ENCODE results near the gene UBR4. TPM values are rescaled to one million over a fixed set of nuclear protein-coding genes. Genes with fewer than 3 reads are reported as not detected.

Gene UBR4
- total RNA-seq, 2 donors from 2014 or later = 209 to 275 TPM

DNA sequence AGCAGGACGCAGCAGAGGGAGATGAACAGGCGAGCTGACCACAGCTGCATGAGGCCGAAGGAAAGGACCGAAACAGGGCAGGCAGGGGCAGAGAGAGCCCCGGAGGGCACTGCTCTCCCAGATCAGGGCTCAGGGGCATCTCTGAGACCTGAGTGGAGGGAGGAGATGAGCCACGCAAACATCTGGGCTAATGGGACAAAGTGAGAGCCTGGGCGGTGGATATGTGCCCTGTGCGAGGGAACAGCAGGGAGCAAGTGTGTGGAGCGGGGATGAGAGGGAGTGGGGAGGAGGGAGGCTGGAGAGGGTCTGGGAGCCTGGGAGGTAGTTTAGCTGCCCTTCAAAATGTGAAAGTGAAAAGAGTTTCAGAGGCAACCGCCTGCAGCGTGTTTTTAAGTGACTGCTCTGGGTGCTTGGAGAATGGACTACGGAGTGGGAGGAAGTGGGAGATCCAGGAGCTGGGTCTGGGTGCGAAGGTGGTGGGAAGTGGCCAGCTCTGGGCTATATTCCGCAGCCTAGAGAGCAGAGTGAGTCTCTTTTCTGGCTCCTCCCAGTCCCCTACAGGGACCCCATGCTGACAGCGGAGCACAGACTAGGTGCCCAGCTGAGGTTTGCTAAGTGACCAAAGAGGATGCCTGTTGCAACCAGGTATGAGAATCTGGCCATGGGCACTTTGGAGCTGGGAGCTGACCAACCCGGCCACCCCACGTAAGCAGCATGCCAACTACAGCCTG lies 139.0 kb downstream of the UBR4 start:
- Mint-ChIP-seq H3K27ac (peak overlapping the region in 1 of 2 donors; percentile 67), H3K36me3 (peaks cover 11% of the 10 kb centered on the region), H3K4me3 (no peak overlapping the region), H3K27me3 (peaks cover 0 to 5% of the 10 kb centered on the region in 2 donors), H3K4me1 (ENCODE audit: low read depth in 2 of 2) (peaks cover 13 to 14% of the 10 kb centered on the region in 2 donors), H3K9me3 (no peaks in the 10 kb centered on the region)
- ATAC-seq (no peak), DNase-seq (ENCODE audit: low spot score) (no peak)

DNA sequence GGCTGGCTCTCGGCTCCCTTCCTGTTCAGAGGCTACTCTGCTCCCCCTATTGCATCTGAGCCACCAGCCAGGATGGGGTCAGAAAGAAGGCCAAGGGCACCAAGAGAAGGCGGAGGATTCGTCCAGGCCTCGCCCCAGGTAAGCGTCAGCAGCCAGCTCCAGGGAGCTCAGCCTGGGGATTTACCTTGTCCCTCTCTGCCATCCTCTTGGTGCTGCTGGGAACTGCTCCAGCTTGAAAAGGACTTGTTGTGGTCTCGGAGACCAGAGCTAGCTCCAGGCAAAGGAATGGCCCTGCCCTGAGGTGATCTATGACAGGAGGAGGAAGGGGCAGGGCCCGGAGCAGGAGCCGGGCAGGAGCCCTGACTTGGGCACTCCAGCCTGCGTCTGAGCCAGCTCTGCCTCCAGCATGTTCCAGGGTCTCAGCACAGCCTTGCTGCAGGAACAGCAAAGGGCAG lies 139.8 kb downstream of the UBR4 start:
- ATAC-seq (no peak), DNase-seq (ENCODE audit: low spot score) (no peak)
- peaks cover 8 to 9% of the 10 kb centered on the region in 2 donors for H3K4me1 Mint-ChIP-seq (ENCODE audit: low read depth in 2 of 2)
- H3K36me3 Mint-ChIP-seq = peaks cover 6% of the 10 kb centered on the region
- H3K27ac Mint-ChIP-seq = peak overlapping the region in 1 of 2 donors; percentile 67
- no peak overlapping the region for H3K4me3 Mint-ChIP-seq
- no peaks in the 10 kb centered on the region for H3K9me3 Mint-ChIP-seq
- H3K27me3 Mint-ChIP-seq = peaks cover 0 to 5% of the 10 kb centered on the region in 2 donors

DNA sequence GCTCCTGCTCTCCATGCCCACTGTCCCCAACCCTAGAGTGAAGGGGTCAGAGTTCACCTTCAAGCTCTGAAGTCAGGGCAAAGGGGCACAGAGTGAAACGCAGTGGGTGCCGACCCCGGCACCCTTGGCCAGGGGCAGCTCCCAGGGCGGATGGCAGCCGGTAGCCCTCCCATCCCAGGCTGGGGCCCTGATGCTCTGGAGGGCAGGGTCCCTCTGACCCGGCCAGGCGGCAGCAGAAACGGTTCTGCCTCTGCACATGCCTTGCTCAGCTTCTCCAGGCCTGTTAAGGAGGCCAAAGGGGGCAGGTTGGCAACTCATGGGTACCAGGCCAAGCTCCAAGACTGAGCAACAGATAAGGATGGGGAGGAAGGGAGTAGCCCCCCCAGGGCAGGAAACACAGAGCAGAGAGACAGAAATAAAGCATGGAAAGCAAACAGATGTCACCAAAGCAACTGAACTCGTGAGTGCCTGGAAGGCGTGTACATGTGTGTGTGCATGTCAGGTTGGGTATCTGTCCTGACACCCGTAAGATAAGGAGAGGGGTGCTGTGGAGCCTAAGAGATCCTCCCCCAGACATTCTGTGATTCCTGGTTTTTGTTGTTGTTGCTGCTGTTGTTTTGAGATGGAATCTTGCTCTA lies 141.3 kb downstream of the UBR4 start:
- H3K27me3 Mint-ChIP-seq = peaks cover 0 to 5% of the 10 kb centered on the region in 2 donors
- H3K4me1 Mint-ChIP-seq (ENCODE audit: low read depth in 2 of 2) = peaks cover 0 to 3% of the 10 kb centered on the region in 2 donors
- no peaks in the 10 kb centered on the region for H3K36me3 Mint-ChIP-seq
- ATAC-seq = no peak
- H3K4me3 Mint-ChIP-seq = no peak overlapping the region
- no peaks in the 10 kb centered on the region for H3K9me3 Mint-ChIP-seq
- H3K27ac Mint-ChIP-seq = no peak overlapping the region
- no peak for DNase-seq (ENCODE audit: low spot score)

DNA sequence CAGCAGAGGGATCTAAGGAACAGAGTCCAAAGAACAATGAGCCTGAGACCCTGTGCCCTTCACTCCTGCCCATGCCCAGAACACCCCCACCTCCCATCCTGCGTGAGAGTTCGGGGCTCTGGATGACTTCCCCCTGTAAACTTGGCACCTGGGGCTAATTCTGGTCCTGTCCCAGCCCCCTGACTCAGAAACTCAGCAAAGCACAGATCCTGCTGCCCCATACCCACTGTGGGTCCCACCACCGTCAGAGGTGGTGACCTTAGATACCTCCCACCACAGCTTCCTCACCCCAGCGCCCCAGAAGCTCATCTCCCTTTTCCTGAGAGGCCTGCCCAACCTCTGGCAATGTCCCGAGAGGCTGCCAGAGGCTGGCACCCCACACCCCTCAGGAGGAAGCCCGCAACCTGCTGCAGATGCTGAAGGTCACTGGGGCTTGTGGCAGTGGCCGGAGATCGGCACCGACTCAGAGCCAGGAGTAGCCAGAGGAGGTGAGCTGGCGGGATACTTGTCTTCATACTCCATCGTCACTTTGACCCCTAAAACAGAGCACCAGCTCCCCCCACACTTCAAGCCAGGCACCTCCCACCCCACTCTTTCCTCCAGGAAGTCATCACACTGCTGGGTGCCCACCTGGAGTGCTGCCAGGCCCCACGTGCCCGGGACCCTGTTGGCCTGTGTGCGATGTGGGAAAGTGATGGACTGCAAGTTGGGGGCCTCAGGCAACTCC lies 142.0 kb downstream of the UBR4 start:
- DNase-seq (ENCODE audit: low spot score) (no peak), ATAC-seq (no peak)
- peaks cover 0 to 3% of the 10 kb centered on the region in 2 donors for H3K4me1 Mint-ChIP-seq (ENCODE audit: low read depth in 2 of 2)
- no peaks in the 10 kb centered on the region for H3K36me3 Mint-ChIP-seq
- peaks cover 0 to 5% of the 10 kb centered on the region in 2 donors for H3K27me3 Mint-ChIP-seq
- no peak overlapping the region for H3K4me3 Mint-ChIP-seq
- no peak overlapping the region for H3K27ac Mint-ChIP-seq
- no peaks in the 10 kb centered on the region for H3K9me3 Mint-ChIP-seq

DNA sequence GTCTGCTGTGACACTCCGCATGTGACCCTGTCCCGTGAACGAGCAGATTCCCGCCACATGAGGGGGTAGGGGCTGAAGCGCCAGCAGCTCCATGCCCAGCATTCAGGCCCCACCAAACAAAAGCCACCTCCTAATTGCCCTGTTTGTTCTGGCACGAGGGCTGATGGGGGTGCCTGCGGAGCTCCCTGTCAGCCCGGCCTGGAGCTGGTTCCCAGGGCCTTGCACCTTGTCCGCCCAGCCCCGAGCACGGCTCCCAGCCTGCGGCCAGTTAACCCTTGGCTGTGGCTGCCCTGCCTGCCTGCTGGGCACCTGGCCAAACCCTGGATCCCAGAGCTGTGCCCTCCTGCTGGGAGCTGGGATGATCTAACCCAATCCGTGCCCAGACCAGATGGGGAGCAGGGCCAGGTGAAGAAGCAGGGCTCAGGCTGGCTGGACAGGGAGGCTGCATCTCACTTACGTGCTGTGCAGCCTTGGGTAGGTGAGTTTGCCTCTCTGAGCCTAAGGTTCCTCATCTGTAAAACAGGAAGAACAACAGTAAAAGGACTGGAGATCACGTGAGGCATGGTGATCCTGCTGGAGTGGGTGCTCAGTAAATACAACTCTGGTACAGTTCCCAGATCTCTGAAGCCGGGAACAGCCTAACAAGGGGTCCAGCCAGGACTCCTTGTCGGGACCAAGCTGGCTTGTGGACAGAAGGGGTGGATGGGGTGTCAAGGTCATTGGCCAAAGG lies 142.7 kb downstream of the UBR4 start:
- Mint-ChIP-seq H3K36me3 (no peaks in the 10 kb centered on the region), H3K4me3 (no peak overlapping the region), H3K4me1 (ENCODE audit: low read depth in 2 of 2) (peaks cover 0 to 3% of the 10 kb centered on the region in 2 donors), H3K27me3 (peaks cover 0 to 5% of the 10 kb centered on the region in 2 donors), H3K9me3 (no peaks in the 10 kb centered on the region), H3K27ac (no peak overlapping the region)
- no peak for DNase-seq (ENCODE audit: low spot score)
- no peak for ATAC-seq

DNA sequence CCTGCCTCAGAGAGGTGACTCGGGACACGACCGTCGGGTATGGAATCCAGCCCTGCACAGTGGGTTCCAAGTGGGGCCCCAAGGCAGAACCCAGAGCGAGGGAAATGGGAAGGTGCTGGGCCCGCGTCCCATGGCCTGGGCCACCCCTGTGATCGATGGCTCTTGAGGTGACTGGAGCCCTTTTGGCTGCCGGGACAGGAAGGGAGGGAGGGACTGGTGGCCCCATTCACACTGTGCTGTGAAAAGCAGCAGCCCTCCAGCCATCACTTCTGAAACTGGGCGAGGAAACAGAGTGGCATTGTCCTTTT lies 143.2 kb downstream of the UBR4 start:
- H3K27ac Mint-ChIP-seq = no peak overlapping the region
- DNase-seq (ENCODE audit: low spot score) (no peak), ATAC-seq (no peak)
- H3K4me1 Mint-ChIP-seq (ENCODE audit: low read depth in 2 of 2) = peaks cover 0 to 3% of the 10 kb centered on the region in 2 donors
- peaks cover 0 to 5% of the 10 kb centered on the region in 2 donors for H3K27me3 Mint-ChIP-seq
- no peaks in the 10 kb centered on the region for H3K9me3 Mint-ChIP-seq
- no peak overlapping the region for H3K4me3 Mint-ChIP-seq
- H3K36me3 Mint-ChIP-seq = no peaks in the 10 kb centered on the region

DNA sequence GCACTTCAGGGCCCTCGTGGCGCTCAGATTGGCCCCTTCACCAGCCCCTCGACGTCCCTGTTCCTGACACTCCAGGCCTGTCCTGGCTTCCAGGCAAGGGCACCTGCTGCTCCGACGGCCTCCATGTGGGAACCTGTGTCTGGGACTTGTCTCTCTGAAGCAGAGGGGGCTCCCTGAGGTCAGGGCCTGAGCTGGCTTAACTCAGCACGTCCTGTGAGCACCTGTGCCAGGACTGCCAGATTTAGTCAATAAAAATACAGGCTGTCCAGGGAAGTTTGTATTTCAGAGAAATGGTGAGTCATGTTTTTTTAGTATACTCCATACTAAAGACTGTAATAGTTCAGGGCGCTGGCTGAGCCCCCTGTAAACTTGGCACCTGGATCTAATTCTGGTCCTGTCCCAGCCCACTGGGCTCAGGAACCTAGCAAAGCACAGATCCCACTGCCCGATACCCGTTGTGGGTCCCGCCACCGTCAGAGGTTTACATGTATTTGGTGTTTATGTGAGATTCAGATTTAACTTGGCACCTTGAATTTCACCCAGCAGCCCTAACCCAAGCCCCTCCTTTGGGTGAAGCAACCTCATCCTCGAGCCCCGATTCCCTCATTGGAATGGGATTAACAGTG lies 143.7 kb downstream of the UBR4 start:
- Mint-ChIP-seq H3K27me3 (peaks cover 0 to 5% of the 10 kb centered on the region in 2 donors), H3K9me3 (peaks cover 1% of the 10 kb centered on the region), H3K27ac (no peak overlapping the region), H3K4me3 (no peak overlapping the region), H3K4me1 (ENCODE audit: low read depth in 2 of 2) (peaks cover 3 to 5% of the 10 kb centered on the region in 2 donors), H3K36me3 (peaks cover 3% of the 10 kb centered on the region)
- ATAC-seq (no peak), DNase-seq (ENCODE audit: low spot score) (no peak)

DNA sequence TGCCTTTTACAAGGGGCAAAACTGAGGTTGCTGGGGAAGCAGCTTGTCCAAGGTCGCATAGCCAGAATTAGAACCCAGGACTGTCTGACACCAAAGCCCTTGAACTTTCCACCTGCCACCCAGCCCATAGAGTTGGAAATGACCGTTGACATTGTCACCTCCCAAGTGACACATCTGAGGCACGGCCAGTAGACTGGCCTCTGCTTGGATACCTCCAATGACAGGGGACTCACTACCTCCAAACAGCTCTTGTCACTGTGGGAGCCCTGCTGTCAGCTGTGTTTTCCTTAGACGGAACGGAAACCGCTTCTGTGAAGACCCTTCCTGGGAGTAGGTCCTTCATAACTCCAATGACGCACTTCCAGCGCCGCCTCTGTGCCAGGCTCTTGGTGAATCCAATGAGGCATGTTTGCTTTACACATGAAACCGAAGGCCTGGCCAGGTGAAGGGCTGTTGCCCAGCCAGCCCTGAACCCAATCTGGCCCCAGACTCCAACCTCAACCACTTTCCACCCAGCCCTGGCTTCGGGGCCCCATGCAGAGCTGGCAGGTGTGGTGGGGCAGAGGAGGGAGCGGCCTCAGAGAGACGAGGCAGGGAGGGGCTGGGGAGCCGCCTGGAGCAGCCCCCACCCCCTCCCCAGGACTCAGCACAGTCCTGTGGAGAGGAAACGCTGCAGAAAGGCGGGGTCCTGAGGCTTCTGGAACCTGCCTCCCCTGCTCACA lies 144.4 kb downstream of the UBR4 start:
- Mint-ChIP-seq H3K27me3 (peaks cover 0 to 5% of the 10 kb centered on the region in 2 donors), H3K36me3 (peaks cover 8% of the 10 kb centered on the region)
- no peak for ATAC-seq

DNA sequence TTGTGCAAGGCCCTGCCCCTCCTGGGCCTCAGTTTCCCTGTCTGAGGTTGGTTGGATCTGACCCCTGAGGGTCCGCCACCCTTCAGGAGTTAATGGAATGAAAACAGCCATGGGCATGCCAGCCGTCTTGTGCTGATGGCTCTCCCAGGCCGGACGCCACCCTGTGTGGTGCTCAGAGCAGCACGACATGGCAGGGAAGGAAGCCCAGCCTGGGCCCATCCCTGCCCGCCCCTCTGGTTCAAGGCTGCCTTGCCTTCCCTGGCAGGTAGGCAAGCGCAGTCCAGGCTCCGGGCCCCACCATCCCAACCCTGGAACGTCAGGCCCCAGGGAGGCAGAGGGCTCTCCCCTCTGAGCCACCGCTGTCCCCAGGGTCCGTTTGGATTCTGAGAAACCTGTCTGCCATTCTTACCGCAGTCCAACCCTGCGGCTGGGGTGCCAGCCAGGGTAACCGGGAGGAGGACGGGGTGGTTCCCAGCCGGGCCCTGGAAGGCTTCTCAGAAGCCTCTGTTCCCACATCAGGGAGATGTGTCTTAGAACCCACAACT lies 145.1 kb downstream of the UBR4 start:
- ATAC-seq (no peak), DNase-seq (ENCODE audit: low spot score) (no peak)
- peaks cover 0 to 5% of the 10 kb centered on the region in 2 donors for H3K27me3 Mint-ChIP-seq
- H3K36me3 Mint-ChIP-seq = peaks cover 8% of the 10 kb centered on the region
- peaks cover 4% of the 10 kb centered on the region for H3K9me3 Mint-ChIP-seq
- H3K27ac Mint-ChIP-seq = no peak overlapping the region
- H3K4me3 Mint-ChIP-seq = no peak overlapping the region
- peaks cover 5 to 7% of the 10 kb centered on the region in 2 donors for H3K4me1 Mint-ChIP-seq (ENCODE audit: low read depth in 2 of 2)

More for the DNA sequence above, 144.4 kb downstream of the UBR4 start:
- Mint-ChIP-seq H3K4me3 (no peak overlapping the region), H3K4me1 (ENCODE audit: low read depth in 2 of 2) (peaks cover 6 to 7% of the 10 kb centered on the region in 2 donors), H3K9me3 (peaks cover 4% of the 10 kb centered on the region), H3K27ac (no peak overlapping the region)
- no peak for DNase-seq (ENCODE audit: low spot score)

DNA sequence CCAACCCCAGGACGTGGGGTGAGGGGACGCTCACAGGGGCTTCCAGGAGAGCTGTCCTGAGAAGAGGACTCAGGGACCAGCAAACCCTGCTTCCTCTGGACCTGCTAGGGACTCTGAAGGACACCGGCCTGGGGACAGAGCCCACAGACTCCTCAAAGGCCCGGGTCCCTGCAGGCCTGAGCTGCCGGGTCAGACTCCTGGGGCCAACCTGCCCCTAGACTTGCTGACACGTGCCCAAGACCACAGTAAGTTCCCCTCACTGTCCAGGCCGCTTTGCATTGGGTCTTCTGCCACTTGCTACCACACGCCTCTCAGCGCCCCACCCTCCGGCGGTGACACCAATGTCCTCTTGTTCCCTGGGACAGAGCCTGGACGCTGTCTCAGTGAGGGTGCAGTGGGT lies 146.9 kb downstream of the UBR4 start:
- Mint-ChIP-seq H3K4me1 (ENCODE audit: low read depth in 2 of 2) (peaks cover 5 to 7% of the 10 kb centered on the region in 2 donors), H3K27ac (no peak overlapping the region), H3K9me3 (peaks cover 4% of the 10 kb centered on the region), H3K4me3 (no peak overlapping the region), H3K36me3 (peaks cover 8% of the 10 kb centered on the region), H3K27me3 (peaks cover 0 to 7% of the 10 kb centered on the region in 2 donors)
- DNase-seq (ENCODE audit: low spot score) (no peak), ATAC-seq (no peak)

DNA sequence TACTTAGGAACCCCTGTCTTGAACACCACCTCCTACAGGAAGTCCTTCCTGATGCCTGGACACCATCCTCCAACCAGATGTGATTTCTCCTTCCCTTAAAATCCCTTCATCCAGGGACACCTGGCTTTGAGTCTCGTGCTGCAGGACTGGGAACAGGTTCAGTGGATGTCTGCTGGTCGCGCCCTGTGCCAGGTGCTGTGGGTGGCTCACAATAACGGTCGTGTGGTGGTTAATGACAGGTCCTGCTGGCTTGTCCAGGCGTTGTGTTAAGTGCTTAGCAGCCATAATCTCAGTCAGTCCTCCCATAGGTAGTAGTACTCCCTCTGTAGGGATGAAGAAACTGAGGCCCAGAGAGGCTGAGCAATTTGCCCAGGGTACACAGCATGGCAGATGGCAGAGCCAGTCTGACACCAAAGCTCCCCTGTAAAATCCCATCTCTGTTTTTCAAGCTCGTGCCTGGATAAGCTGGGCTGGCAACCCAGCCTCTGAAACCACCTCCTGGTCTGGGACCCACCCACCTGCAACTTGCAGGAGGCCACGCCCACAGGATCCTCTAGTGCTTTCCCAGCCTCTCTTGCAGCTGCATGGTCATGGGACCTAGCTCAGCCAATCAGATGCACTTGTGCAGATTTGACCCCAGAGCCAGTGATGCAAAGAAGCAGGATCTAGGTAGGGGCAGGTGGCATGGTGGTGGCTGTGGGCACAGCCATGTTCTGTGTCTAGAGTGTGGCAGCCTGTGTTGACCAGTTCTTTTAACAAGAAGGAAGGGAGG lies 147.6 kb downstream of the UBR4 start:
- no peak overlapping the region for H3K4me3 Mint-ChIP-seq
- H3K36me3 Mint-ChIP-seq = peaks cover 8% of the 10 kb centered on the region
- H3K27me3 Mint-ChIP-seq = peaks cover 0 to 7% of the 10 kb centered on the region in 2 donors
- no peak for ATAC-seq
- no peak for DNase-seq (ENCODE audit: low spot score)
- H3K27ac Mint-ChIP-seq = peak overlapping the region in 1 of 2 donors; percentile 66
- peaks cover 5 to 7% of the 10 kb centered on the region in 2 donors for H3K4me1 Mint-ChIP-seq (ENCODE audit: low read depth in 2 of 2)
- H3K9me3 Mint-ChIP-seq = peaks cover 4% of the 10 kb centered on the region

DNA sequence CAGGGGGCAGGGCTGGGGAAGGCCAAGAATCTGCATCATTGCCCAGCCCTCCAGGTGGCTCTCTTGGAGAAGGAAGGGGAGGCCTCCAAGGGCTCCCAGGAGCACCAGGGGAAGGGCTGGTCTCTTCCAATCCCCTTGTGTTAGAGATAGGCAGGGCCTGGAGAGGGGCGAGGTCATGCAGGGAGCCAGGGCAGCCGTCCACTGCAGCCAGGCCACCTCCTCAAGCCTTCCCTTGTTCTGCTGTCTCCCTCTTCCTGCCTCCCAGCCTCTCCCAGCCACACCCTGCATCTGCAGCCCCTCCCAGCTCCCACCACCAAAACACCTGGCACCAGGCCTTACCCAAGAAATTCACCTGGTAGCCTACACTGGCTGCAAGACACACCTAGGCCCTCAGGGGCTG lies 148.3 kb downstream of the UBR4 start:
- peaks cover 4% of the 10 kb centered on the region for H3K9me3 Mint-ChIP-seq
- H3K4me1 Mint-ChIP-seq (ENCODE audit: low read depth in 2 of 2) = peaks cover 5 to 7% of the 10 kb centered on the region in 2 donors
- H3K27me3 Mint-ChIP-seq = peaks cover 6 to 11% of the 10 kb centered on the region in 2 donors
- H3K36me3 Mint-ChIP-seq = peaks cover 8% of the 10 kb centered on the region
- DNase-seq (ENCODE audit: low spot score) (no peak), ATAC-seq (no peak)
- no peak overlapping the region for H3K4me3 Mint-ChIP-seq
- peak overlapping the region; percentile 66 to 86 for H3K27ac Mint-ChIP-seq

All from natural killer cell treated with Interleukin-12 subunit alpha and Interleukin-12 subunit beta and Interleukin-15 and Interleukin-18, amount 100 ng/mL, for 72 hours (primary cell).